GM12878 (cell line): ENCODE measurements around the gene UVRAG. TPM values are rescaled to one million over a fixed set of nuclear protein-coding genes. Genes with fewer than 3 reads are reported as not detected.

Source experiments
- ATAC-seq: fragments of 200-7000 bp; cut with Tn5 transposase; 3 replicates; pipeline ENCODE4 v1.9.1; 2020; ENCODE audit warnings: mild to moderate bottlenecking, moderate library complexity
- BruUV-seq: library from RNA; stranded (reverse); fragments of 400-500 nt; replicated peaks from 2 replicates; lab custom pipeline; 2021; lab: Mats Ljungman, UMichigan
- CTCF ChIA-PET: fragments of 300-600 bp; sonication (Branson Sonifier 250); formaldehyde crosslinking; extraction: SDS; loops from one replicate; lab custom pipeline; 2021; ENCODE audit warnings: inconsistent platforms; lab: Yijun Ruan, JAX
- POLR2A ChIA-PET: fragments of 350-600 bp; formaldehyde crosslinking; extraction: SDS; loops from one replicate; lab custom pipeline; 2021; ENCODE audit warnings: inconsistent platforms; lab: Charles Lee
- RAD21 ChIA-PET: fragments of 300-600 bp; sonication (Branson Sonifier 250); formaldehyde crosslinking; loops from one replicate; lab custom pipeline; 2023; ENCODE audit warnings: antibody characterized with exemption; ENCODE audit not compliant: unreplicated experiment; lab: Charles Lee
- SMC1A ChIA-PET: fragments of 300-600 bp; sonication (Branson Sonifier 250); formaldehyde crosslinking; loops from one replicate; lab custom pipeline; 2023; ENCODE audit not compliant: unreplicated experiment, uncharacterized antibody; lab: Charles Lee
- DNase-seq: peaks from one replicate; pipeline ENCODE4 v3.0.0-alpha.2; 2011; ENCODE audit warnings: low read depth, low spot score
- FAIRE-seq: peaks from 3 replicates; lab custom pipeline; 2011; peaks lifted over from hg19 to GRCh38; lab: Jason Lieb, UNC
- H2AFZ ChIP-seq: 2 replicates; pipeline ENCODE4 v1.6.0; 2011; ENCODE audit warnings: low read depth, low read length, control low read depth; ENCODE audit not compliant: control insufficient read depth
- H3K27ac ChIP-seq: 2 replicates; pipeline ENCODE4 v1.5.1; 2011; ENCODE audit warnings: control low read depth; ENCODE audit not compliant: control insufficient read depth, insufficient read depth
- H3K27me3 ChIP-seq, 2 experiments: replicated peaks in 1 of 2; 2 replicates each; pipeline versions ENCODE4 v1.6.0 to v1.6.1; 2011; ENCODE audit warnings: low read length in 1 of 2; ENCODE audit not compliant: control insufficient read depth in 2 of 2, insufficient read depth in 2 of 2
- H3K36me3 ChIP-seq, 2 experiments: 2 replicates each; pipeline ENCODE4 v1.5.1; 2011; ENCODE audit warnings: low read length in 1 of 2; ENCODE audit not compliant: control insufficient read depth in 2 of 2, insufficient read depth in 2 of 2
- H3K4me1 ChIP-seq: 2 replicates; pipeline ENCODE4 v1.6.1; 2011; ENCODE audit warnings: mild to moderate bottlenecking, low read length, moderate library complexity, mixed read lengths; ENCODE audit not compliant: control insufficient read depth, insufficient read depth
- H3K4me2 ChIP-seq: 2 replicates; pipeline ENCODE4 v1.6.0; 2011; ENCODE audit warnings: control low read depth; ENCODE audit not compliant: control insufficient read depth, insufficient read depth
- H3K4me3 ChIP-seq: fragments of 200-600 bp; sonication (generic); 2 replicates; pipeline ENCODE4 v1.5.1; 2016
- H3K79me2 ChIP-seq: 2 replicates; pipeline ENCODE4 v1.6.0; 2011; ENCODE audit warnings: low read length; ENCODE audit not compliant: control insufficient read depth, insufficient read depth
- H3K9ac ChIP-seq: 2 replicates; pipeline ENCODE4 v1.8.0; 2011; ENCODE audit warnings: low read length, control low read depth, mixed read lengths; ENCODE audit not compliant: control insufficient read depth, insufficient read depth
- H3K9me3 ChIP-seq: replicated peaks from 3 replicates; pipeline ENCODE4 v1.5.1; 2011; ENCODE audit warnings: mild to moderate bottlenecking, low read length; ENCODE audit not compliant: control insufficient read depth, insufficient read depth
- H4K20me1 ChIP-seq: 2 replicates; pipeline ENCODE4 v1.6.0; 2011; ENCODE audit not compliant: control insufficient read depth, insufficient read depth
- E4F1 ChIP-seq: fragments of 450-650 bp; IDR thresholded peaks from 2 replicates; pipeline ENCODE4 v1.6.1; 2018; ENCODE audit warnings: borderline replicate concordance, mild to moderate bottlenecking; ENCODE audit not compliant: partially characterized antibody
- EGR1 ChIP-seq, 2 experiments: IDR thresholded peaks; 1 replicate in 1 of 2; 2 replicates in 1 of 2; pipeline ENCODE4 v1.6.1; 2011 to 2012; ENCODE audit warnings: low read depth in 2 of 2, low read length in 2 of 2, borderline replicate concordance in 1 of 2, mild to moderate bottlenecking in 1 of 2, moderate library complexity in 1 of 2
- SRF ChIP-seq, 2 experiments: IDR thresholded peaks; 2 replicates each; pipeline ENCODE4 v1.6.1; 2011; ENCODE audit warnings: low read depth in 2 of 2, low read length in 2 of 2, mild to moderate bottlenecking in 1 of 2, moderate library complexity in 1 of 2
- WGBS: methylation state at CpG from one replicate; pipeline ENCODE4 v1.1.6; 2016; ENCODE audit warnings: low lambda C conversion rate; ENCODE audit not compliant: insufficient replicate concordance, insufficient coverage; ENCODE audit errors: missing lambda C conversion rate; 5-methylcytosine and 5-hydroxymethylcytosine counted together
- in situ Hi-C: fragments of 300-500 bp; cut with MboI; formaldehyde crosslinking; loops from 9 replicates; pipeline ENCODE4 v1.14.3; 2018; ENCODE audit warnings: mixed read lengths
- intact Hi-C: fragments of 100-400 bp; cut with micrococcal nuclease; formaldehyde crosslinking; loops from one replicate; pipeline ENCODE4 v1.14.2; 2022; ENCODE audit not compliant: unreplicated experiment
- polyA plus RNA-seq, 11 experiments: library from polyadenylated mRNA; depleted of rRNA in 4 of 11; unstranded in 6 of 11; stranded (reverse) in 5 of 11; fragments of >200 nt; fragmentation: Nextera tagmentation in 4 of 11; fragmentation: Illumina TruSeq in 1 of 11; extraction: Ambion mirVana in 4 of 11; extraction: Trizol in 1 of 11; gene quantifications; 1 replicate in 1 of 11; 2 replicates in 10 of 11; pipeline versions ENCODE4 v1.2.1 to v1.2.3, GENCODE V29; 2011 to 2016; ENCODE audit warnings: inconsistent platforms in 2 of 11, missing spikeins in 2 of 11, low read depth in 1 of 11
- total RNA-seq, 4 experiments: library from RNA; depleted of rRNA in 3 of 4; stranded (reverse); fragments of >200 nt in 3 of 4; fragmentation: Illumina TruSeq in 1 of 4; extraction: Trizol in 1 of 4; gene quantifications; 2 replicates each; pipeline versions ENCODE4 v1.2.1 to v1.2.3, GENCODE V29; 2013 to 2021

UVRAG gene
- total and polyA plus RNA-seq, 10 of the 15 experiments (the other 5 are each of a cell fraction or from before 2014, with no cell fraction given) = 7.0 to 43.4 (median 37.0) TPM

GRCh38 chr11:75827562-75827961 is 12.6 kb downstream of the UVRAG start:
- H3K4me2 ChIP-seq = no peak overlapping the region
- ChIA-PET POLR2A (interaction anchor here (0.6 to 8.2 kb wide), 8 partner anchors 9 to 433 kb away, joined by 3 to 173 read pairs (median 3); partner anchors contain the start of gene UVRAG), RAD21 (interaction anchor here (1.0 to 7.6 kb wide), 3 partner anchors 9 to 40 kb away, joined by 3 to 111 read pairs (median 7); partner anchors contain the start of gene UVRAG), CTCF (interaction anchor here (0.6 to 13.0 kb wide), 9 partner anchors 8 to 45 kb away, joined by 3 to 131 read pairs (median 4); no protein-coding TSS in a partner anchor), SMC1A (interaction anchor here (0.6 to 7.8 kb wide), 9 partner anchors 8 to 555 kb away, joined by 3 to 100 read pairs (median 4); partner anchors contain the start of gene UVRAG)
- TSS peak; percentile 19 for BruUV-seq
- H3K79me2 ChIP-seq = peaks cover 87% of the 10 kb centered on the region
- H4K20me1 ChIP-seq = no peaks in the 10 kb centered on the region
- ATAC-seq = no peak
- no peaks in the 10 kb centered on the region for H3K9me3 ChIP-seq
- no peak for DNase-seq
- H3K36me3 ChIP-seq = peaks cover 0 to 25% of the 10 kb centered on the region in 2 experiments; a peak in 3 of 4 replicates
- 82% methylated on average over 5 of the region's 5 CpGs for WGBS
- no peak overlapping the region for H3K4me3 ChIP-seq
- H3K9ac ChIP-seq = no peak overlapping the region
- no peaks in the 10 kb centered on the region for H3K27me3 ChIP-seq
- FAIRE-seq = no peak
- TF ChIP-seq E4F1 (no peak), EGR1 (IDR thresholded peaks at IDR 0.05; ENCODE audit: borderline replicate concordance in 1 of 2, low read depth in 2 of 2, low read length in 2 of 2) (no peak), SRF (IDR thresholded peaks at IDR 0.05; ENCODE audit: low read depth in 2 of 2, low read length in 2 of 2) (no peak)
- H3K27ac ChIP-seq = 0 out of 2 replicates have a peak overlapping the region, but pooled peaks have one; percentile 2
- peaks cover 29% of the 10 kb centered on the region for H3K4me1 ChIP-seq
- H2AFZ ChIP-seq = no peak overlapping the region
- intact Hi-C loops = no loop called here
- in situ Hi-C loops = no loop called here
